Medulla oblongata (tissue), 1 donor: ENCODE measurements around the gene WASF3.

Source experiments
- DNase-seq: peaks from one replicate; pipeline ENCODE4 v3.0.0-alpha.2; 2015; ENCODE audit errors: extremely low spot score

Gene WASF3

DNA sequence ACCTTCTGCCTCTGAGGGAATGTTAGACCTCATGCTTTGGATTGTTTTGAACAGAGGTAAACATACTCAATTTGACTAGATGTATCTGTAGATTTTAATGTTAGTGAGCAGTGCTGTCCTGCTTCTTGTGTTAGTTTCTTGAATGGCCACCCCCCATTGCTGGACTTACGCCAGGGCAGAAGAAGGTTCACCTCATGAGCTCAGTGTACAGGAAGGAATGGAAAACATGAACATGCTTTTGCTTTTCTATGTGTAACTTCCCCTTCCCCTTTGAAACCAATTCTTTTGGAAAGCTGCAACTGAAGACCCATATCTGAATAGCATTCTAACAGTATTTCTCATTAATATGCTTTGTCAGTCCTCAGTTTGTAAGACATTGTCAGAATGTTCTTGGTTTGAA lies 32.3 kb downstream of the WASF3 start:
- peak; percentile 30 for DNase-seq

DNA sequence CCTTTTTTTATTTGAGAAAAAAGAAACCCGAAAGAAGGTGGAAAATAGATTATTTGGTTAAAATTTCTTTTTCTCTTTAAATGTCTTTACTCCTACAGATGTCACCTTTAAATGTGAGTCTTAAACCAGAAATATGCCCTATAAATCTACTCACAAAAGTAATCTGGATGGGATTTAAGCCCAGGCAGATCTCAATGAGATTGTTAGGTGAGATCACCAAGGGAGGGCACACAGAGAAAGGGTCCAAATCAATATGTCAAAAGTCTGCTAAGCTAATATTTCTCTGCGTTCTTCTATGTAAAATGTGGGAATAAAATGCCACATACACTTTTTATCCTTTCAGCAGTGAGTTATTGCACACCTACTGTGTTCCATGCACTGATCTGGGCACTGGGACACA lies 32.9 kb downstream of the WASF3 start:
- no peak for DNase-seq

- no peak for DNase-seq
Observed at GRCh38 chr13:26590951-26591350, 33.5 kb downstream of the WASF3 start.

DNA sequence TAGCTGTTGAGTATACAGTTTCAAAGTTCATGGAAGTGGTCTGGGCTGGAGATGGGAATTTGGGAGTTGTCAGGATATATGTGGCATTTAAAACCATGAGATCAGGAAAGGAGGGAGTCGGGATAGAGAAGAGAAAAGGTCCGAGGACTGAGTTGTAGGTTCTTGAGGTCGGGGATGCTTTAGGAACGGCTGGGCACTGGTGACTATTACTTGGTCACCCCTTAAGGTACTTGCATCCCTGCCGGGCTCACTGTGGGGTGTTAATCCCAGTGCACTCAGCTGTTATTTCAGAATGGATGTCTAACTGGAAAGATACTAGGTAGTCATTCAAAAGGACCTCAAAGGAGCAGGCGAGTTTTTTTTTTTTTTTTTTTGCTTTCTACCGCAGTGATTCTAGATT lies 34.2 kb downstream of the WASF3 start:
- no peak for DNase-seq

DNA sequence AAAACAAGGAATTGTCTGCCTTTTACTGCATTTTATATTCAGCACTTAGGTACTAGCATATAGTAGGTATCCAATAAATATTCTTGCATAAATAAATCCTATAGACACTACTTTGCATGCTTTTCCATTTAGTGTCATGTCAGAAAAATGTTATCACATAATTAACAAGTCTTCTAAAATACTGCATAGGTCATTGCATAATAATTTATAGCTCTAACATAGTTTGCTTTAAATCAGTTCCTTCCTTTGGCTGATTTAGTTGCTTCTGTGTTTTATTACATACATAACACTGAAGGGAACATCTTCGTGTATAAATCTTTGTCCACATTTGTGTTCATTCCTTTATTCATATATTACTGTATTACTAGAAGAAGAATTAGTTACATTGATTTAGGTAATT lies 36.2 kb downstream of the WASF3 start:
- DNase-seq: no peak

GRCh38 chr13:26594363-26594762 lies 36.9 kb downstream of the WASF3 start:
- DNase-seq: no peak

DNA sequence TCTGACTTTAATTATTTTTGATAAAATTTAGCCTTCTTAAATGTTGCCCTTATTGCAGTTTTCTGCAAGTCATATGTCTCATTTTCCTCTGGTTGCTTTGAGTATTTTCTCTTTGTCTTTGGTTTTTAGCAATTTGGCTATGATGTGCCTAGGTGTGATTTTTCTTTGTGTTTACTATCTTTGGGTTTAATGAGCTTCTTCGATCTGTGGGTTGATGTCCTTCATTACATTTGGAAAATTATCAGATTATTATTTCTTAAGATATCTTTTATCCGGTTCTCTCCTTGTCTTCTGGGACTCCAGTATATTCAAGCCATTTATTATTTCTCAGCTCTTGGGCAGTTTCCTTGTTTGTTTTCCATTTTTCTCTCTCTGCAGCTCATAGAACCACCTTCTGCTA lies 39.0 kb downstream of the WASF3 start:
- no peak for DNase-seq

DNA sequence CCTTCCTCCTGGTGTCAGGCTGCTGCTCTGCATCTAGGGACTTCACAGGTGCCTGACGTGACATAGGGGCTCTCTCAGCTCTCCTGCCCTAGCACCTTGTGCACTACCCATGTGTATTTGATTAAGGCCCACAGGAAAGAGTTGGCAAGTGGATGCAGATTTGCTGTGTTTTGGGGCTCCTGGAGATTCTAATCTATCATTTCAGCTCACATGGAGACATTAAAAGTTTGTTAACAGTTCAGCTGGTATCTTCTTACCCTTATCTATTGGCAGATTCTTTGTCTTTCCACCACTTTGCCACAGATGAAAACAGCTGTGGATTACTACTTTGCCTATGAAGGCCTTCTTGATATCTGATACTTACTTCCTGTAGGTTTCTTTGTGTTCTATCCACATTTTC lies 41.9 kb downstream of the WASF3 start:
- no peak for DNase-seq

GRCh38 chr13:26599860-26600259 lies 42.4 kb downstream of the WASF3 start:
- DNase-seq: no peak

- no peak for DNase-seq
Observed at GRCh38 chr13:26600343-26600742, 42.9 kb downstream of the WASF3 start.

DNA sequence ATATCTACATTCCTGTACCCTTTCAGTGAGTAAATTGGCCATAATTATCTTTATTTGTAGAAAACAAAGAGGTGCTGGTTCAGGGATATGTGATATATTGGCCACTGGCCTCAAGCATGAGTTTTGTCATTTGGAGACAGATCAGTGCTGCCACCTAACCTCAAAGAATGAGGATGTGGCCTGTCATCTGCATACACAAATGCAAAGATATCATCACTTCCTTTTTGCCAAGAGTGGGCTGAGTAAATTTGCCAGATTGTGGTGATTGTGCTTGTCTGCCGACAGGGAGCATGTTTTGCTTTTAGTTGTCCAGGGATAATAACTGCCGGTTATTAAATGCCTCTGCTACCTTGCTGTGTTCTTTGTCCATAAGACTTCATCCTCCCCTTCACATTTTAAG lies 44.2 kb downstream of the WASF3 start:
- peak; percentile 18 for DNase-seq

DNA sequence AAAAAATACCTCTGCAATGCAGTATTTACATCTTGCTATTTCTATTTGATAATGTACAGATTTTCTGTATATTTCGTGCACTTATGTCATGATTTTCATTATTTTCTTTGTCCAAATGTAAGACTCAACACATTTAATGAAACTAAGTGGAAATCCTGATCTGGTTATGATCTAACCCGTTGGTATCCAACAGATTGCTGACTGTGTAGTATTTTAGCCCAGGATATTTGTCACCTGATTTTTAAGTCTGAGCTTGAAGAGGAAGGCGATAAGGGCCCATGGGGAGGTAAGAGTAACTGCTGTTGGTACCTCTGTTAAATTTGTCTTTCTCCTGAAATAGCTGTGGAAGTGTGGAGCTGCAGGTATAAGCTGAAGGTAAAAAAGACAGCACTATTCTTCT lies 45.3 kb downstream of the WASF3 start:
- no peak for DNase-seq

DNA sequence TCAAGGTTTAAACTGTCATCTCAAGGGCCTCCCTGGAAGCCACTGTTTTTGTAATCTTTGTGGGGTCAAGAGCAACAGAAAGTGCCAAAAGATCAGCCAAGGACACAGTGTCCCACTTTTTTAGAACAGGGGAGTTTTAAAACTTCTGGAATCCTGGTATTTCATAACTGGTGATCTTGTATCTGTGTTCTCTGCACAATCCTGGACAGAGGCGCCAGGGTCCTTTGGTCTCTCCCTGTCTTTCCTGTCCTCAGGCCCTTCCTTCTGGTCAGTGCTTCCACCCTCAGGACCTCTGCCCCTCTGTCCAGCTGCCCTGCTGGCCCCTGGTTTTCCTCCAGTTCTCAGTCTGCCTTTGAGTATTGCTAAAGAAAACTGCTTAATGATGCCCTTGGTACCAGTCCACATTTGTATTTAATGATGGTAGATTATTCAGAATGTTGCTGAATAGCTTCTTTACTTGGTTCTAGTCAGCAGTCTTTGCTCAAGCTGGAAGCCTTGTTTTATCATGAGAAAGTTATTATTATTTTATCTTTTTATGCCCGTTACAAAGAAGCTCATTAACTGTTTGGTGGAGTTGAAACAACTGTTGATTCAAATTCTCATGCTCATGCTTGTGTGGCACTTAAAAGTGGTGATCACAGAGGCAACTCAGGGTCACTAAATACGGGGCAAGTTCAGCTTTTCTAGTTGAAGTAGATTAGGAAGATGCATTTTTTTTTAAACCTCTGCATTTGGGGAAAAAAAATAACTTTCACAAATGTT lies 47.5 kb downstream of the WASF3 start:
- DNase-seq: peak; percentile 25

DNA sequence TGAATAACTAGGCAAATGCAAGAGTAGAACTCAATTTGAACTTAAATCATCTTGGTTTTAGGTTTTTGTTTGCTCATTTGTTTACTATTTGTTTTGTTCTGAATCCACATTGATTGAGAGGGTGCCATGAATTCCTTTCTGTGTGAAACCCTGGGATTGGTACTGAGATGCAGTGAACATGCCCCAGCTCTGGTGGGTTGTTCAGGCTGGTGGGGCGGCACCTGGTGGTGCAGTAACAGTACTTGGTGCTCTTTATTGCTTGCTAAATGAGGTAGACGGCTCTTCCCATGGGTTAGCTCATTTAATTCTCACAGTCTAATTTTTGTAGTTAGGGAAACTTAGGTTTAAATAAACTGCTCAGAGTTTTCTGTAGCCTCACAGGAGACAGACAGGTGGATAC lies 48.4 kb downstream of the WASF3 start:
- no peak for DNase-seq

GRCh38 chr13:26606631-26607030 lies 49.1 kb downstream of the WASF3 start:
- no peak for DNase-seq

DNA sequence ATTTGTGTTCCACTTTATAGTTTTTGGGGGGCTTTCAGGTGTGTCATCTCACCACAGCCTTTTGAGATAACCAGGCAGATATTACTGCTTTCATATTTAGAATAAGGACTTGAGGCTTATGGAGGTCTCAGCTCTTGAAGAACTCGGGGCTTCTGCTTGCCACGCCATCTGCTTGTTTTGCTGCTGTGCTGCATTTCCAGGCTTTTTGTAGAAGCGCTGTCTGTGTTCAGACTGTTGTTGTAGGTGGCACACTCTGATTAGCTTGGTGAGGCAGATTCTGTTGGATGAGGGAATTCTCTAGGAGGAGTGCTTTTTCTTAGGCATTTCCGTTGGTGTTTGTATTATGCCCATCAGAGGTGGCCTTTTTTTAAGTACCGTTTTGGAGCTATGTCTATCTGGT lies 57.2 kb downstream of the WASF3 start:
- no peak for DNase-seq

GRCh38 chr13:26616126-26616525 lies 58.6 kb downstream of the WASF3 start:
- DNase-seq: no peak

GRCh38 chr13:26618726-26619125 lies 61.2 kb downstream of the WASF3 start:
- DNase-seq: no peak

GRCh38 chr13:26619358-26619757 lies 61.9 kb downstream of the WASF3 start:
- no peak for DNase-seq

GRCh38 chr13:26621731-26622401 lies 64.4 kb downstream of the WASF3 start:
- no peak for DNase-seq

DNA sequence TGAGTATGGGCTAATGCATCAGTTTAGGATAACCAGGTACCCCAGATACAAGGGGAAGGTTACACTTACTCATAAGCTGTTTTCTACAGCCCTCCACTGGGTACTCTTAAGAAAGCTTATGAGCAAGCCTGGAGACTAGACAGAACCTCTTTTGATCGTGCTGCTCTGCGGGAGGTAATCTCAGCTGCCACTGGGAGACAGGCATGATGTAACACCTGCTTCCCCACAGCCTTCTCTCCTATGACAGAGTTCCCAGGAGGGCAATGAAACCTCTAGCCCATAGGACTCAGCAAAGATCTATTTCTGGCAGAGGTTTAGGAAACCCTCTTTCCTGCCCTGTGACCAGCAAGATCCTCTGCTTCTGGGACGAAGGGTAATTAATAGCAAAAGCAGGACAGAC lies 65.6 kb downstream of the WASF3 start:
- no peak for DNase-seq

GRCh38 chr13:26624572-26624971 lies 67.1 kb downstream of the WASF3 start:
- DNase-seq: no peak

GRCh38 chr13:26626271-26626670 lies 68.8 kb downstream of the WASF3 start:
- DNase-seq: no peak

GRCh38 chr13:26628706-26629105 lies 71.2 kb downstream of the WASF3 start:
- no peak for DNase-seq
